H1 (cell line): Measurements from ENCODE around the gene PLEKHM3. TPM values are rescaled to one million over a fixed set of nuclear protein-coding genes. Genes with fewer than 3 reads are reported as not detected.

Experiments
- CTCF ChIA-PET: fragments of 300-600 bp; sonication (Branson Sonifier 250); formaldehyde crosslinking; loops from one replicate; lab custom pipeline; 2021; ENCODE audit not compliant: partially characterized antibody; lab: Charles Lee
- POLR2A ChIA-PET: fragments of 300-600 bp; sonication (Branson Sonifier 250); formaldehyde crosslinking; loops from one replicate; lab custom pipeline; 2021; ENCODE audit warnings: inconsistent platforms; ENCODE audit not compliant: partially characterized antibody; lab: Charles Lee
- DNase-seq, 2 experiments: peaks; one replicate each; pipeline versions ENCODE4 v3.0.0 to v3.0.0-alpha.2; 2010 to 2022; ENCODE audit warnings: low spot score in 2 of 2, low read depth in 1 of 2, mixed read lengths in 1 of 2
- FAIRE-seq: peaks from 2 replicates; lab custom pipeline; 2011; peaks lifted over from hg19 to GRCh38; lab: Jason Lieb, UNC
- H2AFZ ChIP-seq: 2 replicates; pipeline ENCODE4 v1.8.1; 2012; ENCODE audit warnings: low read length, inconsistent platforms
- H2AK5ac ChIP-seq: 2 replicates; pipeline ENCODE4 v1.6.1; 2013; ENCODE audit warnings: low read depth, low read length
- H2BK120ac ChIP-seq: replicated peaks from 2 replicates; pipeline ENCODE3; 2013; ENCODE audit warnings: low read depth, low read length, inconsistent platforms
- H2BK12ac ChIP-seq: 2 replicates; pipeline ENCODE4 v1.6.1; 2013; ENCODE audit warnings: low read depth, low read length
- H2BK15ac ChIP-seq: 2 replicates; pipeline ENCODE4 v1.6.1; 2013; ENCODE audit warnings: low read length
- H2BK20ac ChIP-seq: 2 replicates; pipeline ENCODE4 v1.6.1; 2013; ENCODE audit warnings: low read length
- H2BK5ac ChIP-seq: 2 replicates; pipeline ENCODE4 v1.6.1; 2013; ENCODE audit warnings: low read depth, low read length
- H3K14ac ChIP-seq: 2 replicates; pipeline ENCODE4 v1.6.1; 2013; ENCODE audit warnings: inconsistent platforms; ENCODE audit not compliant: insufficient read length
- H3K18ac ChIP-seq: 2 replicates; pipeline ENCODE4 v1.6.1; 2013; ENCODE audit warnings: low read length; ENCODE audit errors: extremely low read depth
- H3K23ac ChIP-seq: 2 replicates; pipeline ENCODE4 v1.6.1; 2013; ENCODE audit warnings: inconsistent platforms; ENCODE audit not compliant: insufficient read length
- H3K23me2 ChIP-seq: 2 replicates; pipeline ENCODE4 v1.6.1; 2013; ENCODE audit warnings: low read depth, low read length
- H3K27ac ChIP-seq: 2 replicates; pipeline ENCODE4 v1.6.1; 2011; ENCODE audit warnings: low read depth, low read length, inconsistent platforms
- H3K27me3 ChIP-seq, 4 experiments: replicated peaks in 1 of 4; 1 replicate in 1 of 4; 2 replicates in 3 of 4; pipeline versions ENCODE4 v1.6.1 to v1.8.1; 2011 to 2013; ENCODE audit warnings: low read length in 3 of 4, mild to moderate bottlenecking in 3 of 4, inconsistent platforms in 2 of 4, mixed read lengths in 2 of 4, moderate library complexity in 1 of 4; ENCODE audit not compliant: control insufficient read depth in 3 of 4, insufficient read depth in 3 of 4; ENCODE audit errors: extremely low read depth in 1 of 4
- H3K36me3 ChIP-seq, 4 experiments: 2 replicates each; pipeline versions ENCODE4 v1.6.1 to v1.8.1; 2011 to 2013; ENCODE audit warnings: mild to moderate bottlenecking in 4 of 4, low read length in 3 of 4, moderate library complexity in 2 of 4, control low read depth in 1 of 4, inconsistent platforms in 1 of 4; ENCODE audit not compliant: insufficient read depth in 4 of 4, control insufficient read depth in 2 of 4
- H3K4ac ChIP-seq: replicated peaks from 2 replicates; pipeline ENCODE3; 2013; ENCODE audit warnings: low read length, low read depth, mixed read lengths, inconsistent platforms; ENCODE audit not compliant: insufficient read length
- H3K4me1 ChIP-seq, 4 experiments: replicated peaks in 1 of 4; 1 replicate in 1 of 4; 2 replicates in 3 of 4; pipeline versions ENCODE4 v1.6.1 to v1.8.1; 2011 to 2013; ENCODE audit warnings: low read length in 3 of 4, inconsistent platforms in 2 of 4, mixed read lengths in 1 of 4; ENCODE audit not compliant: insufficient read depth in 4 of 4, control insufficient read depth in 3 of 4
- H3K4me2 ChIP-seq, 2 experiments: 2 replicates each; pipeline versions ENCODE4 v1.6.1 to v1.8.1; 2011 to 2013; ENCODE audit warnings: low read depth in 2 of 2, low read length in 2 of 2, control low read depth in 1 of 2, inconsistent platforms in 1 of 2, mild to moderate bottlenecking in 1 of 2; ENCODE audit not compliant: insufficient read depth in 1 of 2
- H3K4me3 ChIP-seq, 4 experiments: fragments of 200-600, 300-600 bp in 1 of 4; sonication (generic), shearing (Covaris generic), sonication (Bioruptor Twin) in 1 of 4; 2 replicates each; pipeline versions ENCODE4 v1.5.1 to v1.8.1; 2011 to 2016; ENCODE audit warnings: low read length in 4 of 4, low read depth in 3 of 4, control low read depth in 2 of 4, inconsistent platforms in 2 of 4, mild to moderate bottlenecking in 2 of 4, mixed read lengths in 1 of 4, moderate library complexity in 1 of 4; ENCODE audit not compliant: insufficient read depth in 2 of 4; ENCODE audit errors: extremely low read depth in 1 of 4
- H3K56ac ChIP-seq: replicated peaks from 2 replicates; pipeline ENCODE3; 2013; ENCODE audit warnings: low read depth, mild to moderate bottlenecking, mixed read lengths, low read length, inconsistent platforms; ENCODE audit not compliant: insufficient read length
- H3K79me1 ChIP-seq: 2 replicates; pipeline ENCODE4 v1.6.1; 2013; ENCODE audit warnings: low read depth, low read length, control low read depth
- H3K79me2 ChIP-seq, 2 experiments: 2 replicates each; pipeline versions ENCODE4 v1.6.1 to v1.8.1; 2012 to 2013; ENCODE audit warnings: low read length in 2 of 2, mild to moderate bottlenecking in 2 of 2, inconsistent platforms in 1 of 2; ENCODE audit not compliant: insufficient read depth in 2 of 2, control insufficient read depth in 1 of 2
- H3K9ac ChIP-seq, 4 experiments: replicated peaks in 1 of 4; 1 replicate in 1 of 4; 2 replicates in 3 of 4; pipeline versions ENCODE4 v1.6.1 to v1.8.1; 2011 to 2013; ENCODE audit warnings: low read depth in 3 of 4, low read length in 3 of 4, control low read depth in 2 of 4, mild to moderate bottlenecking in 2 of 4, moderate library complexity in 2 of 4, inconsistent platforms in 1 of 4; ENCODE audit errors: extremely low read depth in 1 of 4
- H3K9me3 ChIP-seq, 2 experiments: 2 replicates each; pipeline versions ENCODE4 v1.6.1 to v1.8.1; 2012 to 2013; ENCODE audit warnings: mild to moderate bottlenecking in 2 of 2, moderate library complexity in 2 of 2, control low read depth in 1 of 2, inconsistent platforms in 1 of 2, low read depth in 1 of 2, low read length in 1 of 2, mixed read lengths in 1 of 2; ENCODE audit not compliant: insufficient read depth in 2 of 2
- H4K20me1 ChIP-seq, 2 experiments: replicated peaks in 1 of 2; 2 replicates each; pipeline versions ENCODE3 to v1.8.1; 2011 to 2013; ENCODE audit warnings: inconsistent platforms in 2 of 2, low read length in 2 of 2, mild to moderate bottlenecking in 1 of 2; ENCODE audit not compliant: insufficient read depth in 2 of 2, control insufficient read depth in 1 of 2
- H4K5ac ChIP-seq: 2 replicates; pipeline ENCODE4 v1.6.1; 2013; ENCODE audit warnings: low read length, low read depth, mixed read lengths, inconsistent platforms; ENCODE audit not compliant: insufficient read length
- H4K8ac ChIP-seq: 2 replicates; pipeline ENCODE4 v1.8.0; 2013; ENCODE audit warnings: mild to moderate bottlenecking, moderate library complexity, low read length, inconsistent platforms; ENCODE audit not compliant: insufficient read depth; ENCODE audit errors: extremely low read depth
- H4K91ac ChIP-seq: replicated peaks from 2 replicates; pipeline ENCODE3; 2013; ENCODE audit warnings: low read length, mixed read lengths, inconsistent platforms; ENCODE audit not compliant: insufficient read length
- CTCF ChIP-seq, 3 experiments: IDR thresholded peaks; 1 replicate in 2 of 3; 2 replicates in 1 of 3; pipeline versions ENCODE4 v1.5.1 to v1.6.1; 2011; ENCODE audit warnings: low read length in 3 of 3, mild to moderate bottlenecking in 3 of 3, inconsistent platforms in 2 of 3, low read depth in 1 of 3, moderate library complexity in 1 of 3; ENCODE audit not compliant: insufficient read depth in 1 of 3; ENCODE audit errors: control extremely low read depth in 1 of 3
- TBP ChIP-seq: IDR thresholded peaks from 2 replicates; pipeline ENCODE4 v1.6.1; 2011; ENCODE audit warnings: low read depth, low read length, improper control_type of control experiment
- TCF12 ChIP-seq: IDR thresholded peaks from 2 replicates; pipeline ENCODE4 v1.6.1; 2011; ENCODE audit warnings: low read depth, mild to moderate bottlenecking, low read length
- WGBS, 2 experiments: shearing (Covaris generic) in 1 of 2; methylation state at CpG; one replicate each; pipeline versions ENCODE4 v1.1.6 to v1.1.7; 2013 to 2015; ENCODE audit warnings: low lambda C conversion rate in 2 of 2, mixed read lengths in 2 of 2, inconsistent platforms in 1 of 2, low coverage in 1 of 2, missing lambda C conversion rate in 1 of 2; ENCODE audit not compliant: insufficient replicate concordance in 2 of 2, insufficient coverage in 1 of 2, insufficient read length in 1 of 2; ENCODE audit errors: extremely low coverage in 1 of 2, missing lambda C conversion rate in 1 of 2; 5-methylcytosine and 5-hydroxymethylcytosine counted together
- polyA plus RNA-seq, 7 experiments: library from polyadenylated mRNA; depleted of rRNA in 3 of 7; stranded (reverse) in 5 of 7; unstranded in 2 of 7; fragments of >200 nt in 5 of 7; fragments of 200-250 nt in 2 of 7; gene quantifications; 1 replicate in 5 of 7; 2 replicates in 1 of 7; 4 replicates in 1 of 7; pipeline versions ENCODE4 v1.2.1 to v1.2.3, GENCODE V29; 2011 to 2013; ENCODE audit warnings: missing spikeins in 2 of 7, mixed read lengths in 2 of 7
- total RNA-seq: library from RNA; stranded (reverse); fragmentation: NEBNext Ultra II Directional; extraction: Animal tissue kit (Norgen Biotek cat#: 25700); gene quantifications from 2 replicates; pipeline ENCODE4 v1.2.1, GENCODE V29; 2021

The PLEKHM3 gene
- total and polyA plus RNA-seq, 2 of the 8 experiments (the other 6 are each of a cell fraction or from before 2014, with no cell fraction given): 2.3 to 5.8 TPM

GRCh38 chr2:207772844-207773205 is 252.5 kb downstream of the PLEKHM3 start:
- Histone ChIP-seq H3K9me3 (no peaks in the 10 kb centered on the region), H3K18ac (no peak overlapping the region), H3K9ac (no peak overlapping the region), H4K20me1 (peaks cover 2% of the 10 kb centered on the region in 2 experiments), H3K27me3 (peaks cover 0 to 2% (median 0%) of the 10 kb centered on the region in 4 experiments; a peak in 1 of 7 replicates), H3K4me1 (peaks cover 0 to 14% (median 6%) of the 10 kb centered on the region in 4 experiments; a peak in 6 of 7 replicates), H3K4me2 (no peak overlapping the region), H2BK120ac (no peak overlapping the region), H2BK12ac (0 out of 2 replicates have a peak overlapping the region, but pooled peaks have one; percentile 60), H4K91ac (no peak overlapping the region), H3K4me3 (no peak overlapping the region), H2AFZ (no peak overlapping the region), H3K14ac (no peak overlapping the region), H3K56ac (no peak overlapping the region), H3K27ac (no peak overlapping the region), H2BK5ac (peak overlapping the region; percentile 81; the same call in 1 of the 2 replicates), H2AK5ac (no peak overlapping the region), H4K8ac (peak overlapping the region; percentile 15; the same call in 1 of the 2 replicates), H3K79me1 (peaks cover 2% of the 10 kb centered on the region; the same call in 1 of the 2 replicates), H3K23me2 (peaks cover 23% of the 10 kb centered on the region), H4K5ac (no peak overlapping the region), H3K36me3 (peaks cover 0 to 7% (median under 1%) of the 10 kb centered on the region in 4 experiments; a peak in 3 of 8 replicates), H3K79me2 (peaks cover 4 to 15% of the 10 kb centered on the region in 2 experiments; a peak in 3 of 4 replicates), H3K23ac (no peak overlapping the region), H2BK15ac (no peak overlapping the region), H2BK20ac (no peak overlapping the region), H3K4ac (no peak overlapping the region)
- ChIA-PET POLR2A (no interaction called here), CTCF (interaction anchor here (0.6 kb wide), 1 partner anchor 50 kb away, joined by 3 read pairs; no protein-coding TSS in a partner anchor)
- no peak for FAIRE-seq
- WGBS, 2 experiments: 88% methylated on average over 12 of the region's 13 CpGs; no CpG with 5 or more reads in 1 of the 2 experiments
- TF ChIP-seq CTCF (IDR thresholded peaks at IDR 0.05; ENCODE audit: control extremely low read depth in 1 of 3, insufficient read depth in 1 of 3, low read depth in 1 of 3, low read length in 3 of 3): 0 out of 4 replicates have a peak, but pooled peaks of 1 of the 3 experiments have one; percentile 3
- no peak for TF ChIP-seq TCF12
- TF ChIP-seq TBP: no peak
- DNase-seq: no peak
